Loucy (cell line): ENCODE measurements around the gene SORCS2.

ENCODE experiments used
- H2AFZ ChIP-seq: fragments of 200-600 bp; sonication (generic); 2 replicates; pipeline ENCODE4 v1.6.0; 2016; ENCODE audit warnings: antibody characterized with exemption, mild to moderate bottlenecking, low read length, moderate library complexity
- H3F3A ChIP-seq: fragments of 200-600 bp; 2 replicates; pipeline ENCODE4 v1.6.0; 2016; ENCODE audit warnings: antibody characterized with exemption, low read depth, mild to moderate bottlenecking
- H3K27me3 ChIP-seq: fragments of 200-600 bp; sonication (generic); 2 replicates; pipeline ENCODE4 v1.6.1; 2014; ENCODE audit warnings: low read length, mild to moderate bottlenecking; ENCODE audit not compliant: insufficient read depth, poor library complexity, severe bottlenecking
- H3K36me3 ChIP-seq: fragments of 200-600 bp; sonication (generic); 2 replicates; pipeline ENCODE4 v1.6.1; 2016; ENCODE audit warnings: low read length; ENCODE audit not compliant: insufficient read depth
- H3K4me1 ChIP-seq: fragments of 200-600 bp; sonication (generic); 2 replicates; pipeline ENCODE4 v1.5.1; 2014; ENCODE audit warnings: low read length, mild to moderate bottlenecking; ENCODE audit not compliant: insufficient read depth, poor library complexity, severe bottlenecking
- H3K4me2 ChIP-seq: fragments of 200-600 bp; sonication (generic); 2 replicates; pipeline ENCODE4 v1.6.0; 2014; ENCODE audit warnings: antibody characterized with exemption, low read length, low read depth, mild to moderate bottlenecking; ENCODE audit not compliant: poor library complexity, severe bottlenecking
- H3K4me3 ChIP-seq: fragments of 200-600 bp; sonication (generic); 2 replicates; pipeline ENCODE4 v1.5.1; 2014; ENCODE audit warnings: low read length, mild to moderate bottlenecking, mixed read lengths; ENCODE audit not compliant: poor library complexity, severe bottlenecking
- H3K79me2 ChIP-seq: fragments of 200-600 bp; sonication (generic); 2 replicates; pipeline ENCODE4 v1.6.1; 2014; ENCODE audit warnings: low read length; ENCODE audit not compliant: insufficient read depth
- H3K9ac ChIP-seq: fragments of 200-600 bp; sonication (generic); 2 replicates; pipeline ENCODE4 v1.6.0; 2014; ENCODE audit warnings: mild to moderate bottlenecking, low read depth, low read length, moderate library complexity; ENCODE audit not compliant: poor library complexity, severe bottlenecking
- H3K9me2 ChIP-seq: fragments of 200-600 bp; sonication (generic); replicated peaks from 2 replicates; pipeline ENCODE4 v1.6.1; 2016; ENCODE audit warnings: low read depth, low read length, mixed read lengths
- H3K9me3 ChIP-seq: fragments of 200-600 bp; sonication (generic); 2 replicates; pipeline ENCODE4 v1.6.1; 2014; ENCODE audit warnings: mild to moderate bottlenecking, antibody characterized with exemption, low read length, low read depth; ENCODE audit not compliant: insufficient read depth
- H4K20me1 ChIP-seq: fragments of 200-600 bp; sonication (generic); 2 replicates; pipeline ENCODE4 v1.6.0; 2014; ENCODE audit warnings: antibody characterized with exemption, low read length, mild to moderate bottlenecking; ENCODE audit not compliant: insufficient read depth, poor library complexity, severe bottlenecking
- EZH2phosphoT487 ChIP-seq: fragments of 200-600 bp; IDR thresholded peaks from 2 replicates; pipeline ENCODE4 v1.6.1; 2018; ENCODE audit warnings: antibody characterized with exemption, mild to moderate bottlenecking, moderate library complexity, borderline replicate concordance
- TF ChIP-seq, protein P1 (sequence below): fragments of 200-600 bp; sonication (generic); conservative IDR thresholded peaks from 2 replicates; pipeline ENCODE4 v1.5.1; 2014; ENCODE audit warnings: mild to moderate bottlenecking, antibody characterized with exemption, low read length

The SORCS2 gene

GRCh38 chr4:7734651-7735260 lies 542.4 kb downstream of the SORCS2 start:
- H3K36me3 ChIP-seq: no peaks in the 10 kb centered on the region
- H3K4me3 ChIP-seq: no peak overlapping the region
- H3K27me3 ChIP-seq: no peaks in the 10 kb centered on the region
- no peak overlapping the region for H2AFZ ChIP-seq
- TF ChIP-seq EZH2phosphoT487: no peak
- TF ChIP-seq, protein P1, sequence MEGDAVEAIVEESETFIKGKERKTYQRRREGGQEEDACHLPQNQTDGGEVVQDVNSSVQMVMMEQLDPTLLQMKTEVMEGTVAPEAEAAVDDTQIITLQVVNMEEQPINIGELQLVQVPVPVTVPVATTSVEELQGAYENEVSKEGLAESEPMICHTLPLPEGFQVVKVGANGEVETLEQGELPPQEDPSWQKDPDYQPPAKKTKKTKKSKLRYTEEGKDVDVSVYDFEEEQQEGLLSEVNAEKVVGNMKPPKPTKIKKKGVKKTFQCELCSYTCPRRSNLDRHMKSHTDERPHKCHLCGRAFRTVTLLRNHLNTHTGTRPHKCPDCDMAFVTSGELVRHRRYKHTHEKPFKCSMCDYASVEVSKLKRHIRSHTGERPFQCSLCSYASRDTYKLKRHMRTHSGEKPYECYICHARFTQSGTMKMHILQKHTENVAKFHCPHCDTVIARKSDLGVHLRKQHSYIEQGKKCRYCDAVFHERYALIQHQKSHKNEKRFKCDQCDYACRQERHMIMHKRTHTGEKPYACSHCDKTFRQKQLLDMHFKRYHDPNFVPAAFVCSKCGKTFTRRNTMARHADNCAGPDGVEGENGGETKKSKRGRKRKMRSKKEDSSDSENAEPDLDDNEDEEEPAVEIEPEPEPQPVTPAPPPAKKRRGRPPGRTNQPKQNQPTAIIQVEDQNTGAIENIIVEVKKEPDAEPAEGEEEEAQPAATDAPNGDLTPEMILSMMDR: no peak
- H3K9me2 ChIP-seq: no peaks in the 10 kb centered on the region
- no peaks in the 10 kb centered on the region for H3K79me2 ChIP-seq
- H3K9me3 ChIP-seq: peaks cover 8% of the 10 kb centered on the region; the same call in 1 of the 2 replicates
- no peak overlapping the region for H3K9ac ChIP-seq
- H3K4me1 ChIP-seq: no peaks in the 10 kb centered on the region
- H4K20me1 ChIP-seq: no peaks in the 10 kb centered on the region
- no peak overlapping the region for H3K4me2 ChIP-seq
- H3F3A ChIP-seq: no peaks in the 10 kb centered on the region

DNA sequence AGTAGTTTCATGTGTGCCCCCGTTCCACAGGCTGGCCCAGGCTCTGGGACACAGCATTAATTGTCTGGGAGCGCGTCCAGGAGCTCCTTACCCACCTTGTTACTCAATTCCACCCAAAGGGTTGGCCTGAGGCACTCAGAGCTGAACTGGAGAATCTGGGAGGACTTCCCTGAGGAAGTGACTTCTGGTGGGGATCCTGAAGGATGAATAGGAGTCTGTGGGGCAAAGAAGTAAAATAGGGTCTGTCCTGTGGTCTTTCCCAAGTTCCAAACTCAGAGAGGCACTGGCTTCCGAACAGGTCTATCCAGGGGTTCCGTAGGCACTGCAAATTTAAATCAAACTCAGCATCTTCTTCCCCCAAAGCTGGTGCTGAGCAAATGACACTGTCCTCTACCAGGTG lies 543.1 kb downstream of the SORCS2 start:
- Histone ChIP-seq H3K4me3 (no peak overlapping the region), H3K79me2 (no peaks in the 10 kb centered on the region), H3K27me3 (no peaks in the 10 kb centered on the region), H2AFZ (no peak overlapping the region), H3K36me3 (no peaks in the 10 kb centered on the region), H3K4me2 (no peak overlapping the region), H4K20me1 (no peaks in the 10 kb centered on the region), H3F3A (no peaks in the 10 kb centered on the region), H3K9ac (no peak overlapping the region), H3K9me3 (peaks cover 5% of the 10 kb centered on the region; the same call in 1 of the 2 replicates), H3K4me1 (no peaks in the 10 kb centered on the region), H3K9me2 (no peaks in the 10 kb centered on the region)
- TF ChIP-seq, protein P1: no peak

GRCh38 chr4:7735961-7736360 lies 543.6 kb downstream of the SORCS2 start:
- TF ChIP-seq, protein P1: no peak
- no peak for TF ChIP-seq EZH2phosphoT487
- Histone ChIP-seq H3F3A (no peaks in the 10 kb centered on the region), H3K9me3 (peaks cover 5% of the 10 kb centered on the region; the same call in 1 of the 2 replicates), H3K27me3 (no peaks in the 10 kb centered on the region), H3K4me2 (no peak overlapping the region), H3K4me3 (no peak overlapping the region), H4K20me1 (no peaks in the 10 kb centered on the region), H3K79me2 (no peaks in the 10 kb centered on the region), H3K9ac (no peak overlapping the region), H3K9me2 (no peaks in the 10 kb centered on the region), H3K4me1 (no peaks in the 10 kb centered on the region), H3K36me3 (no peaks in the 10 kb centered on the region), H2AFZ (no peak overlapping the region)
